Measurements from ENCODE around the gene CNTNAP2.

The CNTNAP2 gene

DNA sequence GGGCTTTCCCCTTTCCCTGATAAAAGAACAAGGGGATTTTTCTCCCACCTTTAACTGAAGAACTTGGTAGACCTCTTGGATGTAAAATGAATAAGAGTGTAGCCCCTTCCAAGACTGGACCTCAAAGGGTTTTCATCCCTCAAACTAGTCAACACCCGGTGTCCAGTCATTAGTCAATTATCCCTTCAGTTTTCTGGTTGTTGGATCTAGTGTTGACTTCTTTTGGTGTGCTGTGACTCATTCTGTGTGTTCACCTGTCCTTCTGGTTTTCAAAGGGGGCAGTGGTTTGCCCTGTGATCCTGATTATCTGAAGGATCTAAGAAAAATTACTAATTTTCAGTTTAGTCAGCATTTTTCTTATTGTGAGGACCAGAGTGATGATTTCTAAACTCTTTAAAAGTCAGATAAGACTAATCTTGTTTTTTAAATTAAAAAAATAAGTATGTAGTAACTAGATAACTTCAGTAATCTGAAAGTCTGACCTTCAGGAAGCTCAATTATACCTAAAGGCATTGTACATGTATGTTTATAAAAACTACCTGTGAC, 583.5 kb downstream of the CNTNAP2 start:
- no peak for DNase-seq (ENCODE audit: extremely low read depth, low read depth)
- H3K4me3 ChIP-seq (replicated peaks; ENCODE audit: low read depth, low read length) = no peak overlapping the region
- TF ChIP-seq, protein P1, sequence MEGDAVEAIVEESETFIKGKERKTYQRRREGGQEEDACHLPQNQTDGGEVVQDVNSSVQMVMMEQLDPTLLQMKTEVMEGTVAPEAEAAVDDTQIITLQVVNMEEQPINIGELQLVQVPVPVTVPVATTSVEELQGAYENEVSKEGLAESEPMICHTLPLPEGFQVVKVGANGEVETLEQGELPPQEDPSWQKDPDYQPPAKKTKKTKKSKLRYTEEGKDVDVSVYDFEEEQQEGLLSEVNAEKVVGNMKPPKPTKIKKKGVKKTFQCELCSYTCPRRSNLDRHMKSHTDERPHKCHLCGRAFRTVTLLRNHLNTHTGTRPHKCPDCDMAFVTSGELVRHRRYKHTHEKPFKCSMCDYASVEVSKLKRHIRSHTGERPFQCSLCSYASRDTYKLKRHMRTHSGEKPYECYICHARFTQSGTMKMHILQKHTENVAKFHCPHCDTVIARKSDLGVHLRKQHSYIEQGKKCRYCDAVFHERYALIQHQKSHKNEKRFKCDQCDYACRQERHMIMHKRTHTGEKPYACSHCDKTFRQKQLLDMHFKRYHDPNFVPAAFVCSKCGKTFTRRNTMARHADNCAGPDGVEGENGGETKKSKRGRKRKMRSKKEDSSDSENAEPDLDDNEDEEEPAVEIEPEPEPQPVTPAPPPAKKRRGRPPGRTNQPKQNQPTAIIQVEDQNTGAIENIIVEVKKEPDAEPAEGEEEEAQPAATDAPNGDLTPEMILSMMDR (IDR thresholded peaks at IDR 0.05; ENCODE audit: low read depth, low read length, missing control alignments) = no peak

DNA sequence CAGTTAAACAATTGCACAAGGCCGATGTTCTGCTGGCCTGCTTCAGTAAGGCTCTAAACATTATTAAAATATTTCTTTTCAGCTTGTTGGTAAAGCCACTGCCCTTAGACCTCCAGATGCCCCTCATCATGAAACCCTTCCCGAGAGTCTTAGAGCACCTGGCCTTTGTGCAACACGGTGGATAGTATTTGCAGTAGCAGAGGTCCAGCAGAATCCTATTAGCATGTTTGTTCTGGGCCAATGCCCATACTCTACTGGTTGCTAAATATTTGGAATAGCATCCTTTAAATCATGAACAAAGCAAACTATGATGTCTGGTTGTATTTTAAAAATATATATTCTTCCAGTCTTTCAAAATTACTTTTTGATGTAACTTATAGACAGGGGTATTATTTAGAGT, 584.6 kb downstream of the CNTNAP2 start:
- no peak overlapping the region for H3K4me3 ChIP-seq (replicated peaks; ENCODE audit: low read depth, low read length)
- DNase-seq (ENCODE audit: extremely low read depth, low read depth) = no peak
- TF ChIP-seq, protein P1 (IDR thresholded peaks at IDR 0.05; ENCODE audit: low read depth, low read length, missing control alignments) = no peak

DNA sequence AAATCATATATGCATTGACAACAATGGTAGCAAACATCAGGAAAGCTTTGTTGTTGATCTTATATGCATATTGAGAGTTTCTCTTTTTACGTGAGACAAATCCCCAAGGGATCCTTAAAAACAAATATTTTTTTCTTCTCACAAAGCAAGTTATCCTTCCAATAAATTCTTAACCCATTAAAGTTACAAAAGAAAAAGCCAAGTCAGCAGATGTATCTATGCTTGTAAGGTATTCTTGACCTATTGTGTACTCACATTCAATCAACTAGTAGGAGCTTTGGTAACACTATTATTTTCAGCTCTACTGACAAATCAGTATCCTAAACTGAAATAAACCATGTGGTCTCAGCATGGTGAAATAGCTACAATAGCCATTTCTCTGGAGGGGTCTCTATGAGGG, 586.3 kb downstream of the CNTNAP2 start:
- no peak overlapping the region for H3K4me3 ChIP-seq (replicated peaks; ENCODE audit: low read depth, low read length)
- DNase-seq (ENCODE audit: extremely low read depth, low read depth) = no peak
- TF ChIP-seq, protein P1 (IDR thresholded peaks at IDR 0.05; ENCODE audit: low read depth, low read length, missing control alignments) = no peak

DNA sequence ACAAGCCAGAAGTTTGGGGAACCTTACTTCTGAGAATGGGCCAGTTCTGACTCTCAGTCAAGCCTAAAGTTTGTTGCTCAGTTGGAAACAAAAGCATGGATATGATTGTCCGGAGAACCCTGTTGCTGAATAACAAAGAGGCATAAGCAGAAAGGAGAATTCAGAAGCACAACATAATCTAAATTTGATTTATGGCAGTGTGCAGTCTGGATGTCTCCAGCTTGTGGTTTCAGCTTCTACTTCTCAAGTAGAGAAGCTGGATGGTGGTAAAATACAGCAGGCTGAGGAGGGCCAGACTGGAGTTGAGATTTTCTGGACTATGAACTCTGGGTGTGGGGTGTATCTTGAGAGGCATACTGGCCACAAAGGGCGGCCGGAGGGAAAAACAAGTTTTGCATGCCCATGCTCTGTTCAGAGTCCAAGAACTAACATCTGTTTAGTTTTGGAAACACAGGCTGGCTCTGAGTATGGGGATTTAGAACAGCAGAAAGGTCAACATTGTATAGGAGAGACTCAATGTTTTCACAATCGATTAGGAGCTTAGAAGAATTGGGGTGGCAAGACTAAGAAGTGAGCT, 592.9 kb downstream of the CNTNAP2 start:
- no peak for DNase-seq (ENCODE audit: extremely low read depth, low read depth)
- TF ChIP-seq, protein P1 (IDR thresholded peaks at IDR 0.05; ENCODE audit: low read depth, low read length, missing control alignments) = no peak
- H3K4me3 ChIP-seq (replicated peaks; ENCODE audit: low read depth, low read length) = no peak overlapping the region

DNA sequence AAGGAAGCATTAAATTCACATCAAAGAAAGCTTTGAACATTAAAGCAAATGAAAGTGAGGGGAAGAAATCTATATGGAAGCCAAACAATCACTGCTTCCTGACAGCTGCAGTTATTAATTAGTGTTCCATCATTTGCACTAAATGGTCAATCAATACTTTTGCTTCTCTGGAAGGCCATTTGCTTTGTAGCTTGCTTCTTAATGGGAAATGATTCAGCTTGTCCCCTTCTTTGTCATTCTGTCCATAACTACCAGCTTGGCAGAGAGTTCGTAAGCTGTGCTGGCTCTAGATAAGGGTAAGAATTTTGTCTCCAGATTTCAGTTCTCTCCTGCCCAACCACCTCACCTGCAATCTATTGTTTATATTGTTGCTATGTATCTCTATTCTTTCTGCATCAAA, 596.6 kb downstream of the CNTNAP2 start:
- no peak overlapping the region for H3K4me3 ChIP-seq (replicated peaks; ENCODE audit: low read depth, low read length)
- DNase-seq (ENCODE audit: extremely low read depth, low read depth) = no peak
- TF ChIP-seq, protein P1 (IDR thresholded peaks at IDR 0.05; ENCODE audit: low read depth, low read length, missing control alignments) = no peak

DNA sequence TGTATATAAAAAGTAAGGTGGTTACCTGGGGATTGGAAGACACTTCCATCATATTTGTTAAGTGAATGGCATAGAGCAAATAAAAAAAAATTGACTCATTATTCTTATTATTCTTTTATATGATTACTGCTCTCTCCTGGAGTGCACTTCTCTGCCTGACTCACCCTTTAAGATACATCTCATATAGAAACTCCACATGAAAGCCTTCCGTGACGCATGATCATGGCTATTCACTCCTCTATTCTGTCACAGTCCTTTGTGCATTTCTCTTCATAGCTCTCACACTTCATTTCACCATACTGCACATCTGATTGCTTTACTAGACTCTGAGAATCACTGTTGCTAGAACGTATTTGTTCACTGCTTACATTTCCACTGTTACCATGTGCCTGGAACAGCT, 597.3 kb downstream of the CNTNAP2 start:
- TF ChIP-seq, protein P1 (IDR thresholded peaks at IDR 0.05; ENCODE audit: low read depth, low read length, missing control alignments) = no peak
- no peak overlapping the region for H3K4me3 ChIP-seq (replicated peaks; ENCODE audit: low read depth, low read length)
- DNase-seq (ENCODE audit: extremely low read depth, low read depth) = no peak

DNA sequence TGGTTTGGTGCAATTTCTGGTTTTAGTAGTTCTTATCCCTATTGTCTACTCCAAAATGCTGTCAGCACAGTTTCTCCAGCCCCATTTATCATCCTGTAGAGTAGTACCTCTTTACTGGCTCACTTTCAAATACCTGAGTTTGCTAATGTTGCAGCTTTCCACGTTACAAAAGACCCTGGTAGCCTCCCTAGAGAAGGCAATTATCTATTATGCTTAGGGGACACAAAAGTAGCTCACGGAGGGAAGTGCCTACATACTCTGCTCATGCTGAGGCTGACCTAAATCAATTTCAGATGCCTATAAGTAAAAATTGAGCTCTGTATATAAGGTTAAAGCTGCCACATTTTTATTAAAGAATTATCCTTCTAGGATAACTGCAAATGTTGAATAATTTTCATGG, 603.6 kb downstream of the CNTNAP2 start:
- H3K4me3 ChIP-seq (replicated peaks; ENCODE audit: low read depth, low read length) = no peak overlapping the region
- TF ChIP-seq, protein P1 (IDR thresholded peaks at IDR 0.05; ENCODE audit: low read depth, low read length, missing control alignments) = no peak
- DNase-seq (ENCODE audit: extremely low read depth, low read depth) = no peak
